Prostate gland (tissue), 2 donors: ENCODE results near the gene STAB1. TPM values are rescaled to one million over a fixed set of nuclear protein-coding genes. Genes with fewer than 3 reads are reported as not detected.
A peak's percentile ranks its signal among the peaks of the same experiment; 100 is the strongest.

Experiments used
- DNase-seq: peaks from one replicate; pipeline ENCODE4 v3.0.0-alpha.2; 2019; ENCODE audit warnings: low spot score
- H3K27ac ChIP-seq, 2 donors: fragments of 200-600 bp; sonication (generic); 2 replicates each; pipeline ENCODE4 v1.5.1; 2017 to 2019
- H3K27me3 ChIP-seq: fragments of 200-600 bp; sonication (generic); replicated peaks from 2 replicates; pipeline ENCODE4 v1.5.1; 2019; ENCODE audit not compliant: insufficient read depth
- H3K36me3 ChIP-seq, 2 donors: fragments of 200-600 bp; sonication (generic); 1 replicate in 1 of 2; 2 replicates in 1 of 2; pipeline versions ENCODE4 v1.5.1 to v1.8.1; 2017 to 2019
- H3K4me1 ChIP-seq: fragments of 200-600 bp; sonication (generic); replicated peaks from 2 replicates; pipeline ENCODE4 v1.5.1; 2019
- H3K4me3 ChIP-seq, 2 donors: fragments of 200-600 bp; sonication (generic); 2 replicates each; pipeline ENCODE4 v1.5.1; 2017 to 2019
- H3K9me3 ChIP-seq: fragments of 200-600 bp; sonication (generic); 2 replicates; pipeline ENCODE4 v1.5.1; 2017
- POLR2A ChIP-seq: fragments of 450-650 bp; IDR thresholded peaks from one replicate; pipeline ENCODE4 v1.6.1; 2016; ENCODE audit warnings: antibody characterized with exemption, mild to moderate bottlenecking
- POLR2AphosphoS5 ChIP-seq: sonication (generic); formaldehyde crosslinking; IDR thresholded peaks from one replicate; pipeline ENCODE4 v1.6.1; 2017; ENCODE audit warnings: antibody characterized with exemption
- WGBS: methylation state at CpG from one replicate; pipeline ENCODE4 v1.1.5; 2018; 5-methylcytosine and 5-hydroxymethylcytosine counted together
- intact Hi-C: fragments of 100-400 bp; cut with DNase I; formaldehyde crosslinking; loops from one replicate; pipeline ENCODE4 v1.14.2; 2022
- total RNA-seq, 2 donors: library from RNA; depleted of rRNA; stranded (reverse); fragments of >200 nt; gene quantifications; one replicate each; pipeline ENCODE4 v1.1.0, GENCODE V29; 2016
- TF ChIP-seq, protein P1 (sequence below), 4 experiments: fragments of 200-600 bp in 2 of 4; fragments of 450-650 bp in 2 of 4; sonication (generic) in 2 of 4; IDR thresholded peaks; 1 replicate in 3 of 4; 2 replicates in 1 of 4; pipeline ENCODE4 v1.5.1; 2016 to 2019; ENCODE audit warnings: antibody characterized with exemption in 4 of 4, mild to moderate bottlenecking in 2 of 4, moderate library complexity in 2 of 4

Gene STAB1
- total RNA-seq, 2 donors from 2014 or later, result 21.8 to 68.6 TPM

DNA sequence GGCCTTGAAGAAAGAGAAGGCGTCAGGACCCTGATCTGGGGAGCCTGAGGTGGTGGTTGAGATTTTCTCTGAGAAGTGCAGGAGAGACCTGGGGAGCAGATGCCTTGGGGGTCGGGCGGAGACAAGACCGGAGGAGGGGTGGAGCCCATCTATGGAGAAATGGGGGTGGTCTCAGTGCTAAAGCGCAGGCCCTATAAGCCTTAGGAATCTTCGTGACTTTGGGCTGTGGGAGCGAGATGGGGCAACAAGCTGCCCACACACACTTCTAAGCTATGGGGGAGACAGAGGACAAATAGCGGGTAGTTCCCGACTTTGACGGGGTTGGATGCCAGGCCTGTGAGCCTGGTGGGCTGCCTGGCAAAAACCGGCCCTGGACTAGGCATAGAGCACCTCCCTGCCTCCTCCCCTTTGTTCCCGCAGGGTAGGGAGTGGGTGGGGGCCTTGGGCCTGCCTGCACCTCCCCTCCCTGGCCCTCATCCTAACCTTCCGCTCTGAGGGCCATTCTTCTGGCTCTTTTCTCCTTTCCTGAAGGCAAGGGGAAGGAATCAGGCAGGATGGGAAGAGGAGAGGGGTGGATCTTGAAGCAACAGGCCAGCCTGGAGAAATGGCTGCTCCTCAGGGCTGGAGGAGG is 38.9 kb upstream of the STAB1 start:
- under 1% methylated on average over 9 of the region's 13 CpGs for WGBS
- Histone ChIP-seq H3K27me3 (no peaks in the 10 kb centered on the region), H3K9me3 (no peaks in the 10 kb centered on the region), H3K4me1 (no peaks in the 10 kb centered on the region), H3K27ac (peak overlapping the region; percentile 94 to 96), H3K36me3 (peaks cover 7 to 9% of the 10 kb centered on the region in 2 donors), H3K4me3 (peak overlapping the region; percentile 95 to 100)
- peak; percentile 28 for DNase-seq
- intact Hi-C loops, result no loop called here
- TF ChIP-seq POLR2AphosphoS5, result peak; percentile 26
- TF ChIP-seq, protein P1, sequence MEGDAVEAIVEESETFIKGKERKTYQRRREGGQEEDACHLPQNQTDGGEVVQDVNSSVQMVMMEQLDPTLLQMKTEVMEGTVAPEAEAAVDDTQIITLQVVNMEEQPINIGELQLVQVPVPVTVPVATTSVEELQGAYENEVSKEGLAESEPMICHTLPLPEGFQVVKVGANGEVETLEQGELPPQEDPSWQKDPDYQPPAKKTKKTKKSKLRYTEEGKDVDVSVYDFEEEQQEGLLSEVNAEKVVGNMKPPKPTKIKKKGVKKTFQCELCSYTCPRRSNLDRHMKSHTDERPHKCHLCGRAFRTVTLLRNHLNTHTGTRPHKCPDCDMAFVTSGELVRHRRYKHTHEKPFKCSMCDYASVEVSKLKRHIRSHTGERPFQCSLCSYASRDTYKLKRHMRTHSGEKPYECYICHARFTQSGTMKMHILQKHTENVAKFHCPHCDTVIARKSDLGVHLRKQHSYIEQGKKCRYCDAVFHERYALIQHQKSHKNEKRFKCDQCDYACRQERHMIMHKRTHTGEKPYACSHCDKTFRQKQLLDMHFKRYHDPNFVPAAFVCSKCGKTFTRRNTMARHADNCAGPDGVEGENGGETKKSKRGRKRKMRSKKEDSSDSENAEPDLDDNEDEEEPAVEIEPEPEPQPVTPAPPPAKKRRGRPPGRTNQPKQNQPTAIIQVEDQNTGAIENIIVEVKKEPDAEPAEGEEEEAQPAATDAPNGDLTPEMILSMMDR (IDR thresholded peaks at IDR 0.05), result no peak

DNA sequence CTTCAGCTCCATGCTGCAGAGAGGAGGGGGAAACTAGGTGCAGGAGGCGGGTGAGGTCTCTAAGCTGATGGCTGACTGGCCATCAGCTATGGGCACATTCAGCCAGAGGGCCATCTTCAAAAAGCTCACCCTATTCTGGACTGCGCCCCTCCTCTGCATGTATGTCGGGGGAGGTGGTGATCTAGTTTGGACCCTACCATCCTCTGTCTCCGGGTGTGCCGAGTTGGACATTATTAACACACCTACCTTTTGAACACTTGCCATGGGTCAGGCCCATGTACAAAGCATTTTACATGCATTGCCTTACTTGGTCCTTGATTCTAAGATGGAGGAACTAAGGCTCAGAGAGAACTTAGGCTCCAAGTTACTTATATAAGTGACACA is 38.3 kb upstream of the STAB1 start:
- Histone ChIP-seq H3K4me3 (peak overlapping the region; percentile 95 to 100), H3K27ac (peak overlapping the region; percentile 94 to 96), H3K9me3 (no peaks in the 10 kb centered on the region), H3K36me3 (peaks cover 7 to 9% of the 10 kb centered on the region in 2 donors), H3K27me3 (no peaks in the 10 kb centered on the region), H3K4me1 (no peaks in the 10 kb centered on the region)
- WGBS, result 53% methylated on average over 5 of the region's 5 CpGs
- DNase-seq, result no peak
- intact Hi-C loops, result no loop called here
- TF ChIP-seq POLR2A, result no peak
- TF ChIP-seq POLR2AphosphoS5, result no peak
- TF ChIP-seq, protein P1 (IDR thresholded peaks at IDR 0.05), result no peak

DNA sequence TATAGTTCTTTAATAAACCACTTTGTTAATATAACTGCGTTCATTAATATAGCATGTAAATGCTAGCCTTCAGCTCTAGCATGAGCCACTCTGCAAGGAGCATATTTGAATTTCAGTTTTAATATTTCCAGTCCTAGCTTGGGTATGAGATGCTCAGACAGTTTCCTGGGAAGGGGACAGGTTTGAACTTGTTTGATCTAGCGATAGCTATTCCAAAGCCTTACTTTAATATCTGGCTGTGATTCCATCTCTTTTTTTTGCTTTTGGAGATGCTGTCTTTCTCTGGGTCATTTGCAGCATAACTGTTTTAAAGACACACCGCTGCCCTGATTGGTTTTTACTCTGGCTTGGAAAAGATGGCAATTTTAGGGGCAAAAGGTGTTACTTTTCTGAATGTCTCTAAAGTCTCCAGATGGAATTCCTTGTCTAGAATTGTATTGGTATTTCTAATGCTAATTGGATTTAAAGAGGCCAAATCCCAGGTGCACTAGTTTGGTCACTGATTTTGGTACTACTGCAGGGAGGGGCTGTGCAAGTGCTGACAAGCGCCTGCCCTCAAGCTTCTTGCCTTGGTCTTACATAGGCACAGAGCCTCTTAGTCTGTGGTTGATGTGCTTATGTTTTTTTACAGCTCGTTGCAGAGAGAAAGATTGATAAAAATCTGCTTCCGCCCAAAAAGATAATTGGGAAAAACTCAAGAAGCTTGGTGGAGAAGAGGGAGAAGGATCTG is 36.9 kb upstream of the STAB1 start:
- no peaks in the 10 kb centered on the region for H3K9me3 ChIP-seq
- 59% methylated on average over 6 of the region's 6 CpGs for whole genome bisulfite sequencing
- intact Hi-C loops, result no loop called here
- no peak for DNase-seq
- peaks cover 7 to 9% of the 10 kb centered on the region in 2 donors for H3K36me3 ChIP-seq
- H3K27ac ChIP-seq, result no peak overlapping the region
- H3K27me3 ChIP-seq, result no peaks in the 10 kb centered on the region
- H3K4me3 ChIP-seq, result no peak overlapping the region
- no peaks in the 10 kb centered on the region for H3K4me1 ChIP-seq
- TF ChIP-seq, protein P1 (IDR thresholded peaks at IDR 0.05), result no peak
- no peak for TF ChIP-seq POLR2AphosphoS5

DNA sequence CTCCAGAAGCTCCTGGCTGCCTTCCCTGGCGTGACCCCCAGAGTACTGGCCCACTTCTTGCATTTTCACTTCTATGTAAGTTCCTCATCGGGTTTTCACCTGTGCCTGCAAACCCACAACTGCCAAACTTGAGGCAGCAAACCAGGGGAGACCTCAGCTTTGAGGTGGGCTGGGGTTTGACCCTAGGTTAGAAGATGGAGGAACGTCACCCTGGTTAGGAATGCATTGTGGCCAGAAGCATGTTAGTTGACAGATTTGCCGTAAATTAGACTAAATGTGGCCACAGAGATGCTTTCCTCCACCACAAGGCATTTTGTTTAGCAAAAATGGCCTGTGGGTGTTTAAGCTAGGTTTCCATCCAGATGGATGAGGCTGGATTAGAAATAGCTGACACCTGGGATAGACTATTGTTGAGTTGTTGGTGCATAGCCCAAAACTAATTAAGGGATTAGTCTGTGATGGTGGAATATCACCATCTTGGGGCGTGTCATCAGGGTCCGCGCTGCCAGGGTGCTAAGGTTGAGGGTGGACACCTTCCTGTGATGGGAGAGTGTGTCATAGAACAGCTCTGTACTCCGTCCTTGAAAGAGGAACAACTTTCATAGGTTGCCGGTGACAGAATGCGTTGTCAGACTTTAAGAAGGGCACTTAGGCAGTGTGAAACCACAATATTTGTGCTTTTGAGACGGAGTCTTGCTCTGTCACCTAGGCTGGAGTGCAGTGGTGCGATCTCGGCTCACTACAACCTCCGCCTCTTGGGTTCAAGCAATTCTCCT is 36.2 kb upstream of the STAB1 start:
- no peak overlapping the region for H3K27ac ChIP-seq
- no peak for DNase-seq

More for the DNA sequence above, 36.2 kb upstream of the STAB1 start:
- no peaks in the 10 kb centered on the region for H3K9me3 ChIP-seq
- intact Hi-C loops, result no loop called here
- TF ChIP-seq, protein P1 (IDR thresholded peaks at IDR 0.05), result no peak
- no peak for TF ChIP-seq POLR2A
- TF ChIP-seq POLR2AphosphoS5, result no peak
- H3K4me1 ChIP-seq, result no peaks in the 10 kb centered on the region
- peaks cover 7 to 9% of the 10 kb centered on the region in 2 donors for H3K36me3 ChIP-seq
- WGBS, result 94% methylated on average over 14 of the region's 14 CpGs
- no peak overlapping the region for H3K4me3 ChIP-seq
- H3K27me3 ChIP-seq, result no peaks in the 10 kb centered on the region
